OCI-LY1 (cell line): ENCODE measurements around the gene SNAPC5.

Experiments
- H2AFZ ChIP-seq: fragments of 200-600 bp; sonication (generic), shearing (Covaris generic); 2 replicates; pipeline ENCODE4 v1.6.0; 2014; ENCODE audit warnings: antibody characterized with exemption, mild to moderate bottlenecking, low read length
- H3F3A ChIP-seq: fragments of 200-600 bp; sonication (generic), shearing (Covaris generic); 2 replicates; pipeline ENCODE4 v1.6.0; 2014; ENCODE audit warnings: mild to moderate bottlenecking, antibody characterized with exemption, low read length, moderate library complexity; ENCODE audit not compliant: insufficient read depth
- H3K27ac ChIP-seq: fragments of 200-600 bp; sonication (generic); 2 replicates; pipeline ENCODE4 v1.5.1; 2014; ENCODE audit warnings: low read length, mixed run types, mild to moderate bottlenecking, low read depth; ENCODE audit not compliant: poor library complexity, severe bottlenecking
- H3K27me3 ChIP-seq: fragments of 200-600 bp; sonication (generic); 2 replicates; pipeline ENCODE4 v1.6.0; 2014; ENCODE audit warnings: antibody characterized with exemption, mild to moderate bottlenecking, low read length, moderate library complexity; ENCODE audit not compliant: insufficient read depth
- H3K36me3 ChIP-seq: fragments of 200-600 bp; sonication (generic); 2 replicates; pipeline ENCODE4 v1.6.1; 2014; ENCODE audit warnings: mild to moderate bottlenecking, antibody characterized with exemption, low read length, moderate library complexity, mixed read lengths; ENCODE audit not compliant: insufficient read depth
- H3K4me1 ChIP-seq: fragments of 200-600 bp; sonication (generic); 2 replicates; pipeline ENCODE4 v1.5.1; 2014; ENCODE audit warnings: mild to moderate bottlenecking, low read length, moderate library complexity; ENCODE audit not compliant: insufficient read depth, severe bottlenecking
- H3K4me2 ChIP-seq: fragments of 200-600 bp; sonication (generic), shearing (Covaris generic); 2 replicates; pipeline ENCODE4 v1.6.1; 2014; ENCODE audit warnings: low read length
- H3K4me3 ChIP-seq: fragments of 200-600 bp; sonication (generic); 2 replicates; pipeline ENCODE4 v1.5.1; 2014; ENCODE audit warnings: low read length, low read depth, mild to moderate bottlenecking, mixed read lengths; ENCODE audit not compliant: poor library complexity, severe bottlenecking
- H3K79me2 ChIP-seq: fragments of 200-600 bp; shearing (Covaris generic); 2 replicates; pipeline ENCODE4 v1.6.1; 2016; ENCODE audit warnings: mixed run types, low read length, mixed read lengths; ENCODE audit not compliant: insufficient read depth
- H3K9ac ChIP-seq: fragments of 200-600 bp; sonication (generic), shearing (Covaris generic); 2 replicates; pipeline ENCODE4 v1.6.1; 2014; ENCODE audit warnings: mild to moderate bottlenecking, low read length, mixed read lengths
- H3K9me2 ChIP-seq: fragments of 200-600 bp; sonication (generic), shearing (Covaris generic); 2 replicates; pipeline ENCODE4 v1.6.1; 2014; ENCODE audit warnings: low read depth, mild to moderate bottlenecking, low read length, mixed read lengths
- H3K9me3 ChIP-seq: fragments of 200-600 bp; shearing (Covaris generic); 2 replicates; pipeline ENCODE4 v1.6.1; 2014; ENCODE audit warnings: low read length, mixed read lengths
- H4K20me1 ChIP-seq: fragments of 200-600 bp; sonication (generic), shearing (Covaris generic); 2 replicates; pipeline ENCODE4 v1.6.0; 2016; ENCODE audit warnings: mild to moderate bottlenecking, low read length; ENCODE audit not compliant: insufficient read depth
- CTCF ChIP-seq: fragments of 200-600 bp; sonication (generic), shearing (Covaris generic); IDR thresholded peaks from 2 replicates; pipeline ENCODE4 v1.5.1; 2017; ENCODE audit warnings: mild to moderate bottlenecking, antibody characterized with exemption, low read length, moderate library complexity, mixed read lengths
- EZH2 ChIP-seq: fragments of 200-600 bp; sonication (generic), shearing (Covaris generic); IDR thresholded peaks from 2 replicates; pipeline ENCODE4 v1.8.0; 2017; ENCODE audit warnings: borderline replicate concordance, mixed run types, mild to moderate bottlenecking, antibody characterized with exemption, low read length, moderate library complexity, mixed read lengths

The SNAPC5 gene

DNA sequence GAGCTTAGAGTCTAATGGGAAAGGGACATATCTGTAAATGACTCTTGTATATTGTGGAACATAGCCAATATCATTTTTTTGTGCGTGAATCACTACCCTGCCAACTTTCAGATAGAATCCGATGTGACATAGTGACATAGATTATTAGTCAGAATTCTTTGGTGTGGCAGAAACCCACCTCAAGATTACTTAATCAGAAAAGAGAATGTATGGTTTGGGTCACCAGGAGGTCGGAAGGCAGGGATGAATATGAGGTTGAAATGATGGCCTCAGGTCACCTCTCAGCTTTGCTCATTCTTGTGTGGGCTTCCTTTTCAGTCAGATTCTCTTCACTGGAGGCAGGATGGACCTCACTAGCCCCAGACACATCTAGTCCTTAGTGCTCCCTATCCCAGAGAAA is 41.4 kb downstream of the SNAPC5 start:
- Histone ChIP-seq H3K36me3 (peaks cover 22% of the 10 kb centered on the region), H3K9me2 (no peaks in the 10 kb centered on the region), H3K4me1 (peaks cover 24% of the 10 kb centered on the region), H3K4me2 (no peak overlapping the region), H3K4me3 (no peak overlapping the region), H3K9ac (no peak overlapping the region), H3K79me2 (no peaks in the 10 kb centered on the region), H3K27ac (peak overlapping the region; percentile 25), H2AFZ (no peak overlapping the region), H4K20me1 (no peaks in the 10 kb centered on the region), H3K27me3 (no peaks in the 10 kb centered on the region), H3F3A (no peaks in the 10 kb centered on the region), H3K9me3 (no peaks in the 10 kb centered on the region)
- no peak for TF ChIP-seq CTCF
- no peak for TF ChIP-seq EZH2

- Histone ChIP-seq H3K9me3 (no peaks in the 10 kb centered on the region), H3F3A (no peaks in the 10 kb centered on the region), H3K4me1 (peaks cover 24% of the 10 kb centered on the region), H3K4me2 (no peak overlapping the region), H3K79me2 (no peaks in the 10 kb centered on the region), H3K27me3 (no peaks in the 10 kb centered on the region), H3K36me3 (peaks cover 26% of the 10 kb centered on the region), H4K20me1 (no peaks in the 10 kb centered on the region), H3K4me3 (no peak overlapping the region), H3K27ac (no peak overlapping the region), H3K9ac (no peak overlapping the region), H2AFZ (no peak overlapping the region), H3K9me2 (no peaks in the 10 kb centered on the region)
- no peak for TF ChIP-seq CTCF
- no peak for TF ChIP-seq EZH2
Observed at GRCh38 chr15:66454143-66454542, 43.4 kb downstream of the SNAPC5 start.

GRCh38 chr15:66452971-66453580 is 44.5 kb downstream of the SNAPC5 start:
- no peaks in the 10 kb centered on the region for H3K79me2 ChIP-seq
- H4K20me1 ChIP-seq: no peaks in the 10 kb centered on the region
- H3K9ac ChIP-seq: no peak overlapping the region
- H3K9me2 ChIP-seq: no peaks in the 10 kb centered on the region
- H3K27ac ChIP-seq: peak overlapping the region; percentile 65
- no peaks in the 10 kb centered on the region for H3K9me3 ChIP-seq
- no peaks in the 10 kb centered on the region for H3K27me3 ChIP-seq
- no peak overlapping the region for H3K4me2 ChIP-seq
- no peak for TF ChIP-seq EZH2
- no peak; the same call in 1 of the 2 replicates for TF ChIP-seq CTCF
- peaks cover 37% of the 10 kb centered on the region for H3K36me3 ChIP-seq
- no peaks in the 10 kb centered on the region for H3F3A ChIP-seq
- peaks cover 20% of the 10 kb centered on the region for H3K4me1 ChIP-seq
- H3K4me3 ChIP-seq: no peak overlapping the region
- H2AFZ ChIP-seq: no peak overlapping the region
